SK-N-SH treated with all-trans-retinoic acid at 6 μM for 48 hours (cell line): ENCODE measurements around the gene DUSP2.

Experiments
- ATAC-seq: fragments of 200-7000 bp; cut with Tn5 transposase; 3 replicates; pipeline ENCODE4 v1.9.1; 2020; ENCODE audit warnings: mild to moderate bottlenecking, moderate library complexity
- ARNTL ChIP-seq: fragments of 450-650 bp; formaldehyde crosslinking; IDR thresholded peaks from 2 replicates; pipeline ENCODE4 v1.5.0; 2020; ENCODE audit warnings: low read depth, mild to moderate bottlenecking, moderate library complexity, borderline replicate concordance
- BACH2 ChIP-seq: fragments of 250-450 bp; sonication (Bioruptor Pico); IDR thresholded peaks from 2 replicates; pipeline ENCODE4 v1.9.0; 2021; ENCODE audit warnings: mild to moderate bottlenecking, borderline replicate concordance
- CSDC2 ChIP-seq: fragments of 250-450 bp; sonication (Bioruptor Pico); IDR thresholded peaks from 2 replicates; pipeline ENCODE4 v1.5.0; 2020; ENCODE audit warnings: mild to moderate bottlenecking, moderate library complexity
- CSRNP3 ChIP-seq: fragments of 250-450 bp; sonication (Bioruptor Pico); IDR thresholded peaks from 2 replicates; pipeline ENCODE4 v1.5.1; 2021; ENCODE audit warnings: mild to moderate bottlenecking, moderate library complexity
- ESRRG ChIP-seq: fragments of 250-450 bp; sonication (Bioruptor Pico); IDR thresholded peaks from 2 replicates; pipeline ENCODE4 v1.6.1; 2021; ENCODE audit warnings: mild to moderate bottlenecking
- GLIS3 ChIP-seq: fragments of 250-450 bp; sonication (Bioruptor Pico); IDR thresholded peaks from 2 replicates; pipeline ENCODE4 v1.5.0; 2020; ENCODE audit warnings: mild to moderate bottlenecking, moderate library complexity
- ISL1 ChIP-seq: fragments of 250-450 bp; sonication (Bioruptor Pico); IDR thresholded peaks from 2 replicates; pipeline ENCODE4 v2.1.2; 2022; ENCODE audit warnings: mild to moderate bottlenecking, moderate library complexity
- OSR1 ChIP-seq: fragments of 250-450 bp; sonication (Bioruptor Pico); IDR thresholded peaks from 2 replicates; pipeline ENCODE4 v1.8.0; 2022; ENCODE audit warnings: moderate library complexity, mild to moderate bottlenecking, inconsistent platforms
- PATZ1 ChIP-seq: fragments of 250-450 bp; sonication (Bioruptor Pico); IDR thresholded peaks from 2 replicates; pipeline ENCODE4 v1.8.0; 2020; ENCODE audit warnings: mild to moderate bottlenecking, moderate library complexity, borderline replicate concordance
- POU6F1 ChIP-seq: fragments of 250-450 bp; sonication (Bioruptor Pico); IDR thresholded peaks from 2 replicates; pipeline ENCODE4 v1.8.0; 2021; ENCODE audit warnings: low read depth, mild to moderate bottlenecking, moderate library complexity, borderline replicate concordance
- SNAI2 ChIP-seq: fragments of 250-450 bp; sonication (Bioruptor Pico); IDR thresholded peaks from 2 replicates; pipeline ENCODE4 v1.5.0; 2020; ENCODE audit warnings: mild to moderate bottlenecking, moderate library complexity
- TCF4 ChIP-seq: fragments of 250-450 bp; sonication (Bioruptor Pico); IDR thresholded peaks from 2 replicates; pipeline ENCODE4 v1.8.0; 2021; ENCODE audit warnings: mild to moderate bottlenecking, moderate library complexity, borderline replicate concordance
- TOX ChIP-seq: fragments of 250-450 bp; sonication (Bioruptor Pico); IDR thresholded peaks from 2 replicates; pipeline ENCODE4 v1.8.0; 2021; ENCODE audit warnings: mild to moderate bottlenecking, moderate library complexity, borderline replicate concordance
- ZC3H10 ChIP-seq: fragments of 250-450 bp; sonication (Bioruptor Pico); IDR thresholded peaks from 2 replicates; pipeline ENCODE4 v1.5.1; 2021; ENCODE audit warnings: mild to moderate bottlenecking, moderate library complexity
- ZFP30 ChIP-seq: fragments of 450-650 bp; formaldehyde crosslinking; IDR thresholded peaks from 2 replicates; pipeline ENCODE4 v1.5.0; 2022; ENCODE audit warnings: mild to moderate bottlenecking, moderate library complexity
- ZNF565 ChIP-seq: fragments of 450-650 bp; formaldehyde crosslinking; conservative IDR thresholded peaks from 2 replicates; pipeline ENCODE4 v1.5.0; 2020; ENCODE audit warnings: low read depth, mild to moderate bottlenecking, moderate library complexity
- ZNF70 ChIP-seq: fragments of 450-650 bp; formaldehyde crosslinking; IDR thresholded peaks from 2 replicates; pipeline ENCODE4 v1.5.0; 2020; ENCODE audit warnings: mild to moderate bottlenecking, moderate library complexity
- ZNF8 ChIP-seq: fragments of 450-650 bp; formaldehyde crosslinking; IDR thresholded peaks from 2 replicates; pipeline ENCODE4 v1.5.0; 2020; ENCODE audit warnings: mild to moderate bottlenecking, moderate library complexity
- TF ChIP-seq, protein P1 (sequence below): fragments of 250-450 bp; sonication (Bioruptor Pico); IDR thresholded peaks from 2 replicates; pipeline ENCODE4 v1.5.0; 2020; ENCODE audit warnings: mild to moderate bottlenecking, moderate library complexity

DUSP2 gene

DNA sequence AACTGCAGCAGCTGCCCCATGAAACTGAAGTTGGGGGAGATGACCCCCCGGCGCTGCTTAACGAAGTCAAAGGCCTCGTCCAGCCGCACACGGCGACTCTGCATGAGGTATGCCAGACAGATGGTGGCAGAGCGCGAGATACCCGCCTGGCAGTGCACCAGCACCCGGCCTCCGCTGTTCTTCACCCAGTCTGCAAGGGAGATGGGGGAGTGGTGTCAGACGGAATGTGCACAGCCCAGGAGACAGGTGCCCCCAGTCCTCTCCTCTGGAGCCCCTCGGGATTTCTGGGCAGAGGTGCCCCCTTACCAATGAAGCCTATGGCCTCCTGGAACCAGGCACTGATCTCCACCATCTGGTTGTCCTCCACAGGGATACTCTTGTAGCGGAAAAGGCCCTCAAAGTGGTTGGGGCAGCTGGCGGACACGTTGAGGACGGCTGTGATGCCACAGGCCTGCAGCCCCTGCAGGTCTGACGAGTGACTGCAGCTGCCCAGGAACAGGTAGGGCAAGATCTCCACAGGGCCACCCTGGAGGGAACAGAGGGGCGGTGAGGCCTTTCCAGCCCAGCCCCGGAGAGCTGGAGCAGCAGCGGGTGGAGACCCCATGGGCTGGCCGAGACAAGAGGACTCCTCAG, 1.3 kb downstream of the DUSP2 start:
- no peak for ATAC-seq
- TF ChIP-seq SNAI2 (CRISPR knock-in tag) (no peak), ZC3H10 (CRISPR knock-in tag) (no peak), TOX (CRISPR knock-in tag) (no peak), ISL1 (CRISPR knock-in tag) (no peak), PATZ1 (CRISPR knock-in tag) (no peak), ESRRG (CRISPR knock-in tag) (no peak), ARNTL (CRISPR knock-in tag) (no peak), ZFP30 (CRISPR knock-in tag) (no peak), TCF4 (CRISPR knock-in tag) (no peak)

DNA sequence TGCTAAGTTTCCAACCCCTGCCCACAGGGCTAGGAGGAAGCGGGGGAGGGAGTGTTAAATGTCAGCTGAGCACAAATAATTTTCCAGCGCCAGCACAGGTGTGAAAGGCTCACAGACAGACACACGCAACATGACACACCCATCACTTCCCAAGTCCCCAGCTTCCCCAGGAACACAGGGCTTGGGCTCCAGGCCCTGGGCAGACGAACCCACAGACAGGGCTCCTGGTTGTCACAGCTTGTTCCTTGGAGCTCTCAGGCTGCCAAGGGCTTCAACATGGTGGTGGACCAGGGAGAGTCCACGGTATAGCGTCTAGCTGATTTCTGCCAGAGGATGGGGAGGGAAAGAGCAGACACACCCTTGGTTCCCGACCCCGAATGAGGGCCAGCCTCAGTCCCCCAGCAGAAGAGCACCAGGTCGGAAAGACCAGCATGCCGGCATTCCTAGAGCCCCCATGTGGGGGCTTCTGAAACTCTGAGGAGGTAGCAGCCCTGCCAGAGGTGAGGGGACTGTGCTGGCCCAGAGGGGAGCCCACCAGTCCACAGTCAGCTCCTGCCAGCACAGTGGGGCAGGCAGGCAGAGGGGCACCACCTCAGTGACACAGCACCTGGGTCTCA, 1.9 kb downstream of the DUSP2 start:
- TF ChIP-seq, protein P1, sequence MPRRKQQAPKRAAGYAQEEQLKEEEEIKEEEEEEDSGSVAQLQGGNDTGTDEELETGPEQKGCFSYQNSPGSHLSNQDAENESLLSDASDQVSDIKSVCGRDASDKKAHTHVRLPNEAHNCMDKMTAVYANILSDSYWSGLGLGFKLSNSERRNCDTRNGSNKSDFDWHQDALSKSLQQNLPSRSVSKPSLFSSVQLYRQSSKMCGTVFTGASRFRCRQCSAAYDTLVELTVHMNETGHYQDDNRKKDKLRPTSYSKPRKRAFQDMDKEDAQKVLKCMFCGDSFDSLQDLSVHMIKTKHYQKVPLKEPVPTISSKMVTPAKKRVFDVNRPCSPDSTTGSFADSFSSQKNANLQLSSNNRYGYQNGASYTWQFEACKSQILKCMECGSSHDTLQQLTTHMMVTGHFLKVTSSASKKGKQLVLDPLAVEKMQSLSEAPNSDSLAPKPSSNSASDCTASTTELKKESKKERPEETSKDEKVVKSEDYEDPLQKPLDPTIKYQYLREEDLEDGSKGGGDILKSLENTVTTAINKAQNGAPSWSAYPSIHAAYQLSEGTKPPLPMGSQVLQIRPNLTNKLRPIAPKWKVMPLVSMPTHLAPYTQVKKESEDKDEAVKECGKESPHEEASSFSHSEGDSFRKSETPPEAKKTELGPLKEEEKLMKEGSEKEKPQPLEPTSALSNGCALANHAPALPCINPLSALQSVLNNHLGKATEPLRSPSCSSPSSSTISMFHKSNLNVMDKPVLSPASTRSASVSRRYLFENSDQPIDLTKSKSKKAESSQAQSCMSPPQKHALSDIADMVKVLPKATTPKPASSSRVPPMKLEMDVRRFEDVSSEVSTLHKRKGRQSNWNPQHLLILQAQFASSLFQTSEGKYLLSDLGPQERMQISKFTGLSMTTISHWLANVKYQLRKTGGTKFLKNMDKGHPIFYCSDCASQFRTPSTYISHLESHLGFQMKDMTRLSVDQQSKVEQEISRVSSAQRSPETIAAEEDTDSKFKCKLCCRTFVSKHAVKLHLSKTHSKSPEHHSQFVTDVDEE (CRISPR knock-in tag): no peak
- TF ChIP-seq ZFP30 (CRISPR knock-in tag) (no peak), TOX (CRISPR knock-in tag) (no peak), ZNF70 (CRISPR knock-in tag) (no peak), POU6F1 (CRISPR knock-in tag) (no peak), ESRRG (CRISPR knock-in tag) (no peak), ARNTL (CRISPR knock-in tag) (no peak), ZNF565 (no peak), TCF4 (CRISPR knock-in tag) (no peak), BACH2 (no peak), ZC3H10 (CRISPR knock-in tag) (no peak), OSR1 (no peak), CSRNP3 (no peak), SNAI2 (CRISPR knock-in tag) (no peak), ISL1 (CRISPR knock-in tag) (no peak)
- no peak for ATAC-seq

GRCh38 chr2:96142217-96143113, 2.8 kb downstream of the DUSP2 start:
- no peak for ATAC-seq
- TF ChIP-seq CSDC2 (no peak), GLIS3 (CRISPR knock-in tag) (no peak), PATZ1 (CRISPR knock-in tag) (no peak), SNAI2 (CRISPR knock-in tag) (no peak), ZNF8 (CRISPR knock-in tag) (no peak), ZFP30 (CRISPR knock-in tag) (no peak), TCF4 (CRISPR knock-in tag) (no peak), CSRNP3 (no peak), ESRRG (CRISPR knock-in tag) (no peak), ISL1 (CRISPR knock-in tag) (no peak), TOX (CRISPR knock-in tag) (no peak)
- TF ChIP-seq, protein P1 (CRISPR knock-in tag): no peak
